Glutamatergic neuron (in vitro differentiated cells): ENCODE data around the gene TBX10. TPM values are rescaled to one million over a fixed set of nuclear protein-coding genes. Genes with fewer than 3 reads are reported as not detected.

Experiments
- DNase-seq: peaks from one replicate; pipeline ENCODE4 v3.0.0; 2022
- H3K27ac Mint-ChIP-seq: one replicate; pipeline ENCODE4 v1.8.0; 2020; ENCODE audit warnings: mild to moderate bottlenecking, mixed read lengths, inconsistent platforms; ENCODE audit not compliant: unreplicated experiment
- H3K27me3 Mint-ChIP-seq: one replicate; pipeline ENCODE4 v1.8.0; 2020; ENCODE audit warnings: mild to moderate bottlenecking, moderate library complexity, mixed read lengths, inconsistent platforms; ENCODE audit not compliant: unreplicated experiment
- H3K36me3 Mint-ChIP-seq: one replicate; pipeline ENCODE4 v1.8.0; 2020; ENCODE audit warnings: mild to moderate bottlenecking, mixed read lengths, inconsistent platforms; ENCODE audit not compliant: unreplicated experiment
- H3K4me1 Mint-ChIP-seq: one replicate; pipeline ENCODE4 v1.8.0; 2020; ENCODE audit warnings: mild to moderate bottlenecking, low read depth, mixed read lengths, inconsistent platforms; ENCODE audit not compliant: unreplicated experiment
- H3K4me3 Mint-ChIP-seq: one replicate; pipeline ENCODE4 v1.8.0; 2020; ENCODE audit warnings: mild to moderate bottlenecking, mixed read lengths, inconsistent platforms; ENCODE audit not compliant: unreplicated experiment
- H3K9me3 Mint-ChIP-seq: one replicate; pipeline ENCODE4 v1.8.0; 2020; ENCODE audit warnings: mild to moderate bottlenecking, moderate library complexity, mixed read lengths, inconsistent platforms; ENCODE audit not compliant: unreplicated experiment
- total RNA-seq: library from RNA; stranded (reverse); fragmentation: NEBNext Ultra II Directional; extraction: Animal tissue kit (Norgen Biotek cat#: 25700); gene quantifications from one replicate; pipeline ENCODE4 v1.2.1, GENCODE V29; 2021; ENCODE audit not compliant: unreplicated experiment
- TF ChIP-seq, protein P1 (sequence below): fragments of 200-600 bp; sonication (generic); IDR thresholded peaks from one replicate; pipeline ENCODE4 v1.5.0; 2021; ENCODE audit not compliant: partially characterized antibody, unreplicated experiment

The TBX10 gene
- total RNA-seq, 1 donor from 2014 or later: not detected

DNA sequence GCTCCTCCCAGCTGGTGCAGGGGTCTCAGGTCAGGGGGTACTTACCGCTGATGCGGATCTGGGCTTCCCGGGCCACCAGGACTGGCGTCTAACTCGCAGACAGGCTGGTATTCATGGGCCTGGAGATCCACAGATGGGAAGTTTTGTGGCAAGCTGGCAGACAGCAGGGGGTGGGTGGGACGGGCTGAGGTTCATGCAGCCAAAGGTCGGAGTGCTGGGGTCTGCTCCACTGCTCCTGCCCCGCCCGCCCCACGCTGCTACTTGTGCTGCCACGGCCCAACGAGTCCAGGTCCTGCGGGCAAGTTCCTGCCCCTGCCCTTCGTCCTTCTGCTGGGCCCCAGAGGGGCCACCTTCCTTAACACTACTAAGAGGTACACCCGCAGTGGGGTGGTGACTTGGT, 7.9 kb upstream of the TBX10 start:
- Mint-ChIP-seq H3K4me3 (no peak overlapping the region), H3K27me3 (peaks cover 8% of the 10 kb centered on the region), H3K4me1 (peaks cover 3% of the 10 kb centered on the region), H3K36me3 (no peaks in the 10 kb centered on the region), H3K9me3 (peaks cover 2% of the 10 kb centered on the region), H3K27ac (no peak overlapping the region)
- TF ChIP-seq, protein P1, sequence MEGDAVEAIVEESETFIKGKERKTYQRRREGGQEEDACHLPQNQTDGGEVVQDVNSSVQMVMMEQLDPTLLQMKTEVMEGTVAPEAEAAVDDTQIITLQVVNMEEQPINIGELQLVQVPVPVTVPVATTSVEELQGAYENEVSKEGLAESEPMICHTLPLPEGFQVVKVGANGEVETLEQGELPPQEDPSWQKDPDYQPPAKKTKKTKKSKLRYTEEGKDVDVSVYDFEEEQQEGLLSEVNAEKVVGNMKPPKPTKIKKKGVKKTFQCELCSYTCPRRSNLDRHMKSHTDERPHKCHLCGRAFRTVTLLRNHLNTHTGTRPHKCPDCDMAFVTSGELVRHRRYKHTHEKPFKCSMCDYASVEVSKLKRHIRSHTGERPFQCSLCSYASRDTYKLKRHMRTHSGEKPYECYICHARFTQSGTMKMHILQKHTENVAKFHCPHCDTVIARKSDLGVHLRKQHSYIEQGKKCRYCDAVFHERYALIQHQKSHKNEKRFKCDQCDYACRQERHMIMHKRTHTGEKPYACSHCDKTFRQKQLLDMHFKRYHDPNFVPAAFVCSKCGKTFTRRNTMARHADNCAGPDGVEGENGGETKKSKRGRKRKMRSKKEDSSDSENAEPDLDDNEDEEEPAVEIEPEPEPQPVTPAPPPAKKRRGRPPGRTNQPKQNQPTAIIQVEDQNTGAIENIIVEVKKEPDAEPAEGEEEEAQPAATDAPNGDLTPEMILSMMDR: no peak
- no peak for DNase-seq

DNA sequence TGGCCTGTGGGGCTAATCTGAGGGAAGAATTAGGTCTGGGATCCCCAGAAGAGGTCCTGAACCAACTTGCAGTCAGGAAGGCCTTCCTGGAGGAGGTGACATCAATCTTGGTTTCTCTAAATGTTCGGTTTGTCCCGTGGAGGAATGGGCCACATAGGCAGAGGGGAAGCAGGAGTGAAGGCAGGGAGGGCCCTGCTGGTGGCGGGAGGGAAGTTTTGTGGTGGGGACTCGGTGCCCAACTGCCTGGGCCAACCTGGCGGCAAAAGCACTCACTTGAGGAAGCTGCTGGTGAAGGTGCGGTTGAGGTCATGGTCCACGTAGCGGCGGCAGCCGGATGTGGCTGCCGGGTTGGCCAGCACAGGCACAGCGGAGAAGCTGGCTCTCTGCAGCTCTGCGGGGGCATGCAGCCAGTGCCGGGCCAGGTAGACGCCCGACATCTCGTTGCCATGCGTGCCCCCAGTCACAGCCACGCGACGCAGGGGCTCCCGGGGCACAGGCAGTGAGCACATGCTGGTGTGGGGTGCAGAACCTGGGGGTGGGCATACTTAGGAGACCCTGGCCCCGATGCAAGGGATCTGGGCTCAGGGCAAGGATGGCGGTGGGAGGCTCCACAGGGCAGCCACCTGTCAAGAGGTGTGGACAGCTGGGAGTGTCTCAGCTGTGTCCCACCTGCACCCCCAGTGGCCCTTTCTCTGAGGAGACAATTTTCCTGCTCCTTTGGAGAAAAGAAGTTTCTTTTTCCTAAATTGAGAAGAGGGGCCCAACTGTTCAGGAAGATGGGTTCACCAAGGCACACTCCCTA, 7.2 kb upstream of the TBX10 start:
- H3K4me1 Mint-ChIP-seq: peaks cover 3% of the 10 kb centered on the region
- peaks cover 4% of the 10 kb centered on the region for H3K9me3 Mint-ChIP-seq
- H3K4me3 Mint-ChIP-seq: no peak overlapping the region
- peaks cover 10% of the 10 kb centered on the region for H3K27me3 Mint-ChIP-seq
- no peak for DNase-seq
- TF ChIP-seq, protein P1: no peak
- H3K27ac Mint-ChIP-seq: no peak overlapping the region
- H3K36me3 Mint-ChIP-seq: no peaks in the 10 kb centered on the region

DNA sequence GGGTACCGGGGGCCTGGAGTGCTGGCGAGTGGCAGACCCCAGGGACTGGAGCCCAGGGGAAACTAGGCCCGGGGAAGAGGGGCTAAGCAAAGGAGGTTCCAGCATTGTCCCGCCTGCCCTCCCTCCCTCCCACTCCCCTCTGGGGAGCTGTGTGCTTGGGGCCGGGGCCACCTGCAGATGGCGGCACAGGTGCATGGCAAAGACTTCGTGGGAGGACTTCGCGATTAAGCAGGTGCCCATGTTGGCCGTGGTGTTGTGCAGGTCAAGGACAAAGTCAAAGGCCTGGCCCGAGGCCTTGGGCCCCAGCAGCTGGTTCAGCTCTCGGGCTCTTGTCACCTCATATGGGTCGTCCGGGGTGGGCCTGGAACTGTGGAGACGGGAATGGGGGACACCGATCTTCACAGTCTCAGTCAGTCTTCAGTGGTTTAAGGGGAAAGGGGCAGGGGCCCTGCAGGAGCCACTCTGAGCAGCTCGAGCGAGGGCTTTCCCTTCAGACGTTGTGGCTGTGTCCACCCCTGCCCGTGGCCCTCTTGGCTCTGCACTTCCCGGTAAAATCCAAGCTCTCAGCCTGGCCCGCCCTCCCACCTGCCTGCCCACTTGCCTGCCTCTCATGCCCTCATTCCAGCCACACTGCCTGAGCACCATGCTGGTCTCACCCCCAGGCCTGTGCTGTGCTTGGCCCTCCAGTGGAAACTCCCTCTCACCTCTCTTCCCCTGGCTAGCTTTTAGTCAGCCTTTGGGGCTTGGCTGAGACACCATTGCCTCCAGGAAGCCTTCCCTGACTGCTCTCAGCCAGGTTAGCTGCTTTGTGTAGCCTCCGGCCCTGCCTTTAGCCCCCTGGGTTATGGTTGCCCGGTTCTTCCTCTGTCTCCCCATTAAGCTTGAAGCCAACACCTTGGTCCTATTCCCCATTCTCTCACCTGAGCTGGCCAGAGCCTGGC, 6.2 kb upstream of the TBX10 start:
- H3K4me1 Mint-ChIP-seq: peaks cover 3% of the 10 kb centered on the region
- H3K4me3 Mint-ChIP-seq: no peak overlapping the region
- DNase-seq: no peak
- H3K27ac Mint-ChIP-seq: no peak overlapping the region
- H3K9me3 Mint-ChIP-seq: peaks cover 4% of the 10 kb centered on the region
- TF ChIP-seq, protein P1: no peak
- H3K36me3 Mint-ChIP-seq: no peaks in the 10 kb centered on the region
- H3K27me3 Mint-ChIP-seq: peaks cover 12% of the 10 kb centered on the region

DNA sequence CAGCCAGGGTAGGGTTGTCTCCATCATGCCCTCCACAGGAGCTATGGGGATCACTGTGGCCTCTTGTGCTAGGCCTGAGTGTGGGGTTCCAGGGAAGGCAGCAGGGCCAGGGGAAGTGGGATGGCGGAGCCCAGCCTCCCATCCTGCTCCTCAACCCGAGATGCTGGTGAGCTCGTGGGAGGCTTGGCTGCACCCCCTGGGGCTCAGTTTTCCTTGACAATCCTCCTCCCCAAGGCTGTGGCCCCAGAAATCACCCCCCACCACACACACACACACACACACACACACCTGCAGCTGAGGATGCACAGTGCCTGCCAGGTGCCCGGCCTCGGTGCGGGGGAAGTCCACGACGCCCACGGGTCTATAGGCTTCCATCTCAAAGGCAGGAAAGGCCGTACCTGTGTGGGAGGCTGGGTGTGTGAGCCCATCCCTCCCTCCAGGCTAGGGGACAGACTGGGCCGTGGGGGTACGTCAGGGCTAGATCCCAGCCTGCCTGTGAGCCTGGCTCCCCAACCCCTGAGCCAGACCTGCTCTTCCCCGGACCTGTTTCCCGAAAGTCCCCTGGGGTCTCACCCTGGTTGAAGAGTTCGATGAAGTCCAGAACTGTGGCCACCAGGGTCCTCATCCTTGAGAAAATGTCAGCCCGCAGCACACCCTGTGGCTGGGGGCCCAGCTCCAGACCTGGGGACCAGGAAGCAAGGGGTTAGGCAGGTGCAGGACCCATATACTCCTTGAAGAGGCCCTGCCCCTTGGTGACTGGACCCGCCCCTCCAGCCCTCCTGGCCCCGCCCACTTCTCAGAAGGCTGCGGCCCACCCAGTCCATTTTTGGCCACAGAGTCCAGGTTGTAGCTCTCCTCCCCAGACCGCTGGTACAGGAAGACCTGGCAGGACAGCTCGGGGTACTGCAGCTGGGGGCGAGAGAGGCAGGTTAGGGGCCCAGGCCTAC, 5.2 kb upstream of the TBX10 start:
- H3K27me3 Mint-ChIP-seq: peaks cover 9% of the 10 kb centered on the region
- no peaks in the 10 kb centered on the region for H3K36me3 Mint-ChIP-seq
- H3K27ac Mint-ChIP-seq: no peak overlapping the region
- peaks cover 4% of the 10 kb centered on the region for H3K9me3 Mint-ChIP-seq
- H3K4me1 Mint-ChIP-seq: peaks cover 3% of the 10 kb centered on the region
- TF ChIP-seq, protein P1: no peak
- H3K4me3 Mint-ChIP-seq: no peak overlapping the region
- no peak for DNase-seq
